Measurements from ENCODE around the gene IFFO2. TPM values are rescaled to one million over a fixed set of nuclear protein-coding genes. Genes with fewer than 3 reads are reported as not detected.

The IFFO2 gene
- total and polyA plus RNA-seq, 2 donors (not counting 3 experiments of a cell fraction or from before 2014, with no cell fraction given), result 31.1 to 31.3 TPM

GRCh38 chr1:18927654-18928272 lies 28.7 kb downstream of the IFFO2 start:
- H3K9ac ChIP-seq (replicated peaks; ENCODE audit: extremely low read depth, insufficient read depth, low read length), result peak overlapping the region; percentile 71
- intact Hi-C loops (cut with micrococcal nuclease), result no loop called here
- peaks cover 79% of the 10 kb centered on the region for H3K79me2 ChIP-seq (ENCODE audit: control insufficient read depth, insufficient read depth, low read length)
- POLR2A ChIA-PET, result interaction anchor here (1.2 to 3.0 kb wide), 2 partner anchors 13 to 29 kb away, joined by 7 to 17 read pairs; partner anchors contain the start of gene IFFO2
- DNase-seq (ENCODE audit: low read depth, low spot score), result peak; percentile 60
- H3K36me3 ChIP-seq (ENCODE audit: control insufficient read depth in 2 of 2, extremely low read depth in 1 of 2, insufficient read depth in 2 of 2, low read length in 2 of 2), result no peaks in the 10 kb centered on the region
- dilution Hi-C loops (cut with MboI; ENCODE audit: extremely low pct_ligation_motif_present, low sequenced_read_pairs), result no loop called here
- FAIRE-seq, result peak; percentile 83
- H3K9me1 ChIP-seq (replicated peaks; ENCODE audit: control insufficient read depth, extremely low read depth, insufficient read depth, low read length), result no peaks in the 10 kb centered on the region
- H3K4me2 ChIP-seq (ENCODE audit: insufficient read depth, low read length), result peak overlapping the region; percentile 32
- peak overlapping the region; percentile 97 for H3K27ac ChIP-seq (ENCODE audit: insufficient read depth, low read depth, low read length)
- BruUV-seq (replicated peaks), result no TSS peak
- TF ChIP-seq, protein P1, sequence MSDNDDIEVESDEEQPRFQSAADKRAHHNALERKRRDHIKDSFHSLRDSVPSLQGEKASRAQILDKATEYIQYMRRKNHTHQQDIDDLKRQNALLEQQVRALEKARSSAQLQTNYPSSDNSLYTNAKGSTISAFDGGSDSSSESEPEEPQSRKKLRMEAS (IDR thresholded peaks at IDR 0.05; ENCODE audit: insufficient read depth, insufficient read length), result no peak
- peak; percentile 55 for TF ChIP-seq FOS (IDR thresholded peaks at IDR 0.05; ENCODE audit: borderline replicate concordance, insufficient read depth, low read length)
- TF ChIP-seq, protein P2, sequence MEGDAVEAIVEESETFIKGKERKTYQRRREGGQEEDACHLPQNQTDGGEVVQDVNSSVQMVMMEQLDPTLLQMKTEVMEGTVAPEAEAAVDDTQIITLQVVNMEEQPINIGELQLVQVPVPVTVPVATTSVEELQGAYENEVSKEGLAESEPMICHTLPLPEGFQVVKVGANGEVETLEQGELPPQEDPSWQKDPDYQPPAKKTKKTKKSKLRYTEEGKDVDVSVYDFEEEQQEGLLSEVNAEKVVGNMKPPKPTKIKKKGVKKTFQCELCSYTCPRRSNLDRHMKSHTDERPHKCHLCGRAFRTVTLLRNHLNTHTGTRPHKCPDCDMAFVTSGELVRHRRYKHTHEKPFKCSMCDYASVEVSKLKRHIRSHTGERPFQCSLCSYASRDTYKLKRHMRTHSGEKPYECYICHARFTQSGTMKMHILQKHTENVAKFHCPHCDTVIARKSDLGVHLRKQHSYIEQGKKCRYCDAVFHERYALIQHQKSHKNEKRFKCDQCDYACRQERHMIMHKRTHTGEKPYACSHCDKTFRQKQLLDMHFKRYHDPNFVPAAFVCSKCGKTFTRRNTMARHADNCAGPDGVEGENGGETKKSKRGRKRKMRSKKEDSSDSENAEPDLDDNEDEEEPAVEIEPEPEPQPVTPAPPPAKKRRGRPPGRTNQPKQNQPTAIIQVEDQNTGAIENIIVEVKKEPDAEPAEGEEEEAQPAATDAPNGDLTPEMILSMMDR (IDR thresholded peaks at IDR 0.05; ENCODE audit: extremely low read depth in 1 of 2, insufficient read depth in 1 of 2, low read depth in 1 of 2, low read length in 2 of 2), result no peak
- TF ChIP-seq GATA2 (IDR thresholded peaks at IDR 0.05; ENCODE audit: insufficient read depth, insufficient read length, low read depth, low read length), result peak; percentile 72
- TF ChIP-seq POLR2AphosphoS5 (IDR thresholded peaks at IDR 0.05; ENCODE audit: insufficient read depth, low read depth, low read length), result peak; percentile 56
- TF ChIP-seq EZH2 (IDR thresholded peaks at IDR 0.05; ENCODE audit: borderline replicate concordance, low read depth, low read length, severe bottlenecking), result no peak
- TF ChIP-seq MYC (IDR thresholded peaks at IDR 0.05; ENCODE audit: low read depth, low read length), result peak; percentile 64
- TF ChIP-seq JUN (IDR thresholded peaks at IDR 0.05; ENCODE audit: borderline replicate concordance, insufficient read depth, insufficient read length, low read depth), result no peak
- TF ChIP-seq POLR2A (IDR thresholded peaks at IDR 0.05; ENCODE audit: low read depth, low read length), result no peak
- H3K4me3 ChIP-seq (replicated peaks in 1 of 3; ENCODE audit: insufficient read depth in 1 of 3, low read depth in 1 of 3, low read length in 3 of 3), result no peak overlapping the region
- H2AFZ ChIP-seq (ENCODE audit: low read depth, low read length), result no peak overlapping the region
- CTCF ChIA-PET, result interaction anchor here (0.7 to 8.4 kb wide), 12 partner anchors 9 to 146 kb away, joined by 3 to 135 read pairs (median 12); partner anchors contain the start of gene IFFO2
- H3K27me3 ChIP-seq (ENCODE audit: control insufficient read depth in 2 of 2, insufficient read depth in 2 of 2, low read length in 2 of 2), result no peaks in the 10 kb centered on the region
- H4K20me1 ChIP-seq (replicated peaks; ENCODE audit: control insufficient read depth, extremely low read depth, insufficient read depth, low read length), result no peaks in the 10 kb centered on the region
- H3K9me3 ChIP-seq (replicated peaks; ENCODE audit: control insufficient read depth, insufficient read depth, low read length), result no peaks in the 10 kb centered on the region
- H3K4me1 ChIP-seq (ENCODE audit: control insufficient read depth, extremely low read depth, insufficient read depth, low read length), result peaks cover 55% of the 10 kb centered on the region
